PFSK-1 (cell line): ENCODE measurements around the gene BABAM2.

ENCODE experiments used
- FOXP2 ChIP-seq: optimal IDR thresholded peaks from 2 replicates; pipeline ENCODE3; 2011; ENCODE audit warnings: borderline replicate concordance, control low read depth, inconsistent platforms; ENCODE audit not compliant: insufficient read depth; ENCODE audit errors: extremely low read length, extremely low read depth
- POLR2AphosphoS5 ChIP-seq: IDR thresholded peaks from 2 replicates; pipeline ENCODE4 v1.6.1; 2012; ENCODE audit warnings: low read depth, mild to moderate bottlenecking, control low read depth, low read length, moderate library complexity
- SIN3A ChIP-seq: IDR thresholded peaks from 2 replicates; pipeline ENCODE4 v1.6.1; 2012; ENCODE audit warnings: mild to moderate bottlenecking, low read length, moderate library complexity, borderline replicate concordance; ENCODE audit not compliant: insufficient read depth
- TAF1 ChIP-seq: IDR thresholded peaks from 2 replicates; pipeline ENCODE4 v1.6.1; 2012; ENCODE audit warnings: low read length, control low read depth, borderline replicate concordance; ENCODE audit not compliant: insufficient read depth
- TF ChIP-seq, protein P1 (sequence below), 2 experiments: IDR thresholded peaks; 2 replicates each; pipeline versions ENCODE4 v1.6.1 to v1.8.0; 2011 to 2012; ENCODE audit warnings: low read depth in 2 of 2, low read length in 2 of 2, control low read depth in 1 of 2, inconsistent platforms in 1 of 2, mild to moderate bottlenecking in 1 of 2, moderate library complexity in 1 of 2; ENCODE audit not compliant: insufficient read depth in 1 of 2

The BABAM2 gene

GRCh38 chr2:27967076-27967475, 76.5 kb downstream of the BABAM2 start:
- no peak for TF ChIP-seq POLR2AphosphoS5
- TF ChIP-seq, protein P1, sequence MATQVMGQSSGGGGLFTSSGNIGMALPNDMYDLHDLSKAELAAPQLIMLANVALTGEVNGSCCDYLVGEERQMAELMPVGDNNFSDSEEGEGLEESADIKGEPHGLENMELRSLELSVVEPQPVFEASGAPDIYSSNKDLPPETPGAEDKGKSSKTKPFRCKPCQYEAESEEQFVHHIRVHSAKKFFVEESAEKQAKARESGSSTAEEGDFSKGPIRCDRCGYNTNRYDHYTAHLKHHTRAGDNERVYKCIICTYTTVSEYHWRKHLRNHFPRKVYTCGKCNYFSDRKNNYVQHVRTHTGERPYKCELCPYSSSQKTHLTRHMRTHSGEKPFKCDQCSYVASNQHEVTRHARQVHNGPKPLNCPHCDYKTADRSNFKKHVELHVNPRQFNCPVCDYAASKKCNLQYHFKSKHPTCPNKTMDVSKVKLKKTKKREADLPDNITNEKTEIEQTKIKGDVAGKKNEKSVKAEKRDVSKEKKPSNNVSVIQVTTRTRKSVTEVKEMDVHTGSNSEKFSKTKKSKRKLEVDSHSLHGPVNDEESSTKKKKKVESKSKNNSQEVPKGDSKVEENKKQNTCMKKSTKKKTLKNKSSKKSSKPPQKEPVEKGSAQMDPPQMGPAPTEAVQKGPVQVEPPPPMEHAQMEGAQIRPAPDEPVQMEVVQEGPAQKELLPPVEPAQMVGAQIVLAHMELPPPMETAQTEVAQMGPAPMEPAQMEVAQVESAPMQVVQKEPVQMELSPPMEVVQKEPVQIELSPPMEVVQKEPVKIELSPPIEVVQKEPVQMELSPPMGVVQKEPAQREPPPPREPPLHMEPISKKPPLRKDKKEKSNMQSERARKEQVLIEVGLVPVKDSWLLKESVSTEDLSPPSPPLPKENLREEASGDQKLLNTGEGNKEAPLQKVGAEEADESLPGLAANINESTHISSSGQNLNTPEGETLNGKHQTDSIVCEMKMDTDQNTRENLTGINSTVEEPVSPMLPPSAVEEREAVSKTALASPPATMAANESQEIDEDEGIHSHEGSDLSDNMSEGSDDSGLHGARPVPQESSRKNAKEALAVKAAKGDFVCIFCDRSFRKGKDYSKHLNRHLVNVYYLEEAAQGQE (IDR thresholded peaks at IDR 0.05; ENCODE audit: insufficient read depth in 1 of 2, low read depth in 2 of 2, low read length in 2 of 2): no peak

GRCh38 chr2:27972311-27972710, 81.8 kb downstream of the BABAM2 start:
- no peak for TF ChIP-seq TAF1

DNA sequence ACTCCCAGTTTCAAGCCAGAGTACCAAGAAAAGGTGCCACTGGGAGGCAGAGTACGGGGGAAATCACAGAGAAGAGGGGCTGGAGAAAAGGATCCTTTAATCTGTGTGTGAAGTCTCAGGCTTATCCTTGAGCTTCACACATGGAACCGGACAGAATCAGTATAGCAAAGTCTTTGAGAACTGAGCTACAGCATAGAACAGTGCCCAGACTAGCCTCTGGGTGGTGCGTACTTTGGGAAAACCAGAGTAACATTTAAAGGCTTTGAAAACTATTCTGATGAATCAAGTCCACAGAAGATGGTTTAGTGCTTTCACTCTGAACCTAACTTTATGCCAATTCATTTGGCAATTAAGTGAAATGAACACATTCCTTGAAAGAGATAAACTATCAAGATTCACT, 83.1 kb downstream of the BABAM2 start:
- TF ChIP-seq POLR2AphosphoS5 (no peak), TAF1 (no peak), SIN3A (no peak), FOXP2 (no peak)
- TF ChIP-seq, protein P1 (IDR thresholded peaks at IDR 0.05; ENCODE audit: insufficient read depth in 1 of 2, low read depth in 2 of 2, low read length in 2 of 2): no peak

GRCh38 chr2:27976308-27976707, 85.8 kb downstream of the BABAM2 start:
- TF ChIP-seq TAF1: no peak
- no peak for TF ChIP-seq FOXP2
- TF ChIP-seq, protein P1 (IDR thresholded peaks at IDR 0.05; ENCODE audit: insufficient read depth in 1 of 2, low read depth in 2 of 2, low read length in 2 of 2): no peak
- TF ChIP-seq POLR2AphosphoS5: no peak
- no peak for TF ChIP-seq SIN3A

- TF ChIP-seq FOXP2 (no peak), POLR2AphosphoS5 (no peak), TAF1 (no peak), SIN3A (no peak)
- TF ChIP-seq, protein P1 (IDR thresholded peaks at IDR 0.05; ENCODE audit: insufficient read depth in 1 of 2, low read depth in 2 of 2, low read length in 2 of 2): no peak
Measured at GRCh38 chr2:27977731-27978312, 87.3 kb downstream of the BABAM2 start.
